HuH-7.5 (cell line): Measurements from ENCODE around the gene PRRC2C.
"Not testable (repeated sequence)": the region's sequence is repeated elsewhere in the genome, so short reads cannot be mapped to it uniquely, and the experiment has no call there.

Experiments used
- DNase-seq: peaks from one replicate; pipeline ENCODE4 v3.0.0; 2011; ENCODE audit warnings: low spot score

PRRC2C gene

DNA sequence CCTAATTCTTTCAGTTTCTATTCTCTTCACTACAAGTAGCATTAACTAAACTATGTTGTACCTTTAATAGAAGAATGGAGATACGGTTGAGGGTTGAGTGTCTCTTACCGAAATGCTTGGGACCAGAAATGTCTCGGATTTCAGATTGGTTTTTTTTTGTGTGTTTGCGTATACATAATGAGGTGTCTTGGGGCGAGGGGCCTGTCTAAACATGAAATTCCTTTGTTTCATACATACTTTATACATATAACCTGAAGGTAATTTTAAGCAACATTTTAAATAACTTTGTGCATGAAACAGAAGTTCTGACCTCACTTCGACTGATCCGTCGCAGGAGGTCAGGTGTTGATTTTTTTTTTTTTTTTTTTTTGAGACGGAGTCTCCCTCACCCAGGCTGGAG is 100.4 kb downstream of the PRRC2C start:
- no peak for DNase-seq

DNA sequence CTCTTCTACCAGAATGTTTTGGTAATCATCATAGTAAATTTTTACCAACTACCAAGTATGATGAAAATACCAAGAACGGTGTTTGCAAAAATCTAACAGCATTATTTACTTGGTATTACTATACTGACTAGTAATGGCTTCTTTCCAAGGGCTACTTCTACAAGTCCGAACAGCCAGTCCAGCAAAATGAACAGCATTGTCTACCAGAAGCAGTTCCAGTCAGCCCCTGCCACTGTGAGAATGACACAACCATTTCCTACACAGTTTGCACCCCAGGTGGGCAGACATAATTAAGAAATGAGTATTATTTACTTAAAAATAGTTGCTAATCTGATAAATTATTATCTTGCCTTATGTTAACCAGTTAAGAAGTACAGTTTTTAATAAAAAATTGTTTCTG is 102.9 kb downstream of the PRRC2C start:
- DNase-seq = no peak

DNA sequence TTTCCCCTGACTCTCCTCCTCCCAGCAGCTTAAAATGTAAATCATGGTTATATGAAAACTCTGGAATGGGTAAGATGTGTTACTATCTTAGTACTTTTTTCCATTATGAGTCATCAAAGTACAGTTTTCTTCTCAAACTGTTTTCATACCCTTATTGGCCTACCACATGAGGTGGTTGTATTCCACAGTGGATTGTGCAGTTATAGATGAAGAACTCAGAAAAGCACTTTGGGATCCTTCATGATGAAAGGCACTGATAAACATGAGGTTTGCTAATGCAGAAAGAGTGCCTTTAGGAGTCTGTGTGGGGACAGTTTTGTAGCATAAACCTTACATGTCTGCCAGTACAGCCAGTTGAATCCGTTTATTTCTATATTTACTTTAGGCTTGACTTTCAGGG is 104.7 kb downstream of the PRRC2C start:
- no peak for DNase-seq

DNA sequence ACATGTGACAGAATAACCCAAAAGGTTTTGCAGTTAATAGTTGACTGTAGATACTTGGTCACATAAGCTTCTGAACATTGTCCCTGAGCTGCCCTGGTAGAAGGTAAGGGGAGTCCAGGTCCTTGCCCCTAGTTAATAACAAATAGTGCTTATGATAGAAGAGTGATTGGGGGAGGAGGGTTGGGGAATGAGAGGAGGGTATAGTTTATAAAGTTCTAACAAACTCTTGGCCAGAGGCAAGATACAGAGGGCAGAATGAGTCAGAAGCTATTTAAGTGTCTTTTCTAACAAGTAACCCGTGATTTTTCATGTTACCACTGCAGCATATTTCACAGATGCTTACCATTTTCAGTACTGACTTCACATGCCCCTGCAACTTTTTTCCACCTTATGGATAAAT is 110.0 kb downstream of the PRRC2C start:
- no peak for DNase-seq

DNA sequence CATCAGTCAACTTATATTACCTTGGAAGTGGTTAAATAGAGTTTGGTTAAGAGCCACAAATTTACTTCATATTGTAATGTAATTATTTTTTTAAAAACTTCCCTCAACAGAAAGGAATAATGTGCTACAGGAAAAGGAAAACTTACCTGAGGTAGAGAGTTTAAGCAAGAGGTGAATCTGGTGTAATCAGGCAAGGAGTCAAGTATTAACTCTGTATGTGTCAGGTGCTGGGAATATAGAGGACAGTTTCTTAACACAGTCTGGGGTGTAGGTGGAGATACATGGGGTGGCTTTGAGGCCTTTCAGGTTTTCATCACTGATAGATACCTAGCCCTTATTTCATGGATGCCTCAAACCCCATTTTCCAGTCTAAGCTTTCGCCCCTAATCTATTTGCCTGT is 110.8 kb downstream of the PRRC2C start:
- no peak for DNase-seq

DNA sequence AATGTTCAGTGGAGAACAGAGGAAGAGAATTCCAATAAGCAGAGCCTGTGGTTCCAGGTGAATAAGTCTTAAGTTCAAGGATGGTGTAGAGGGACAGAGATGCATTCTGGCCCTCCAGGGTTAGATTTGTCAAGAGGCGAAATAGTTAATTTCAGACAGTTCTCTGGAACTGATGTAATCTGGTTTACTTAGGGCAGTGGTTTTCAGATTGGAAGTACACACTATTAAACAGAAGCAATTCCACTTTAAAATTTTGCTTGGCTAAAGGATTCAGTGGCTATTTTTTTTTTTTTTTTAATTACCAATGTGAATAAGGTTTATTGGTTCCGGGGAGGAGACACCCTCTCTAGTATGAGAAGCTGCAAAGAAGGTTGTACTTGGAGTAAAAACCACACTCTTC is 111.4 kb downstream of the PRRC2C start:
- DNase-seq = no peak

DNA sequence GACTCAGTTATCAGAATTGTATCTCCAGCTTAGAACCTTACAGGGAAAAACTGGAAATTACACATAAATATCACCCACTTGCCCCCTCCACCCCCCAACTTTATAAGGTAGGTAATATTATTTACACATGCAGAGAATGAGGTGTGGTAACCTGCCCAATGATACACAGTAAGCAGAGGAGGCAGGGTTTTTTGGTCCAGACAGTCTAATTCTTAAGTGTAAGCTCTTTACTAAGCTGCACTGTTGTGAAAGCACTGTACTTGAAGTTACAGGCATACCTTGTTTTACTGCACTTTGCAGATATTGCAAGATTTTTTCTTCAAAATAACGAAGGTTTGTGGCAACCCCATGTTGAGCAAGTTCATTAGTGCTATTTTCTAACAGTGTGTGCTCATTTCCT is 111.9 kb downstream of the PRRC2C start:
- no peak for DNase-seq

DNA sequence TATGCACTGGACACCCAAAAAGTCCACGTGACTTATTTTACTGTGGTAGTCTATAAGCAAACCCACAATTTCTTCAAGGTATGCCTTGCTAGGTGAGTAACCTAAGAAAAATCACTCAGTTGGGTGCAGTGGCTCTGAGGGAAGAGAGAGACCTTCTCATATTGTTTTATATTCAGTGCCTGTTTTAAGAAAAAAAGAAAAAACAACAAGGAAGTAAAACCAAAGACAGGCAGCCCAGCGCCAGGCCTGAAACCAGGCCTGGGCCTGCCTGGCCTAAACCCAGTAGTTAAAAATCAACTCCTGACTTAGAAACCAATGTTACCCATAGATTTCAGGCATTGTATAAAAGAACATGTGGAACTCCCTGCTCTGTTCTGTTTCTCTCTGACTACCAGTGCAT is 115.0 kb downstream of the PRRC2C start:
- DNase-seq = not testable (repeated sequence)

DNA sequence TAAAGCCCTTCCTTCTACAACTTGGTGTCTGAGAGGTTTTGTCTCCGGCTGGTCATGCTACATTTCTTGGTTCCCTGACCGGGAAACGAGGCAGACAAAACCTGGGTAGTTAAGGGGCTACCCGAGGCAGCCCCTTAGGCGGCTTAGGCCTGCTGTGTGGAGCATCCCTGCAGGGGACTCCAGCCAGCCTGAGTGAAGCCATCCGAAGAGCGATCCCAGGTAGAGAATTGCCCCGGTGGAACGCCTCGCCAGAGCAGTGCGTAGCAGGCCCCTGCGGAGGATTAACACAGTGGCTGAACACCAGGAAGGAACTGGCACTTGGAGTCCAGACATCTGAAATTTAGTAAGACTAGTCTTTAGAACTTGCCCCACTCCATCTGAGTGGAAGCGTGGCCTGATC is 115.5 kb downstream of the PRRC2C start:
- DNase-seq = no peak

DNA sequence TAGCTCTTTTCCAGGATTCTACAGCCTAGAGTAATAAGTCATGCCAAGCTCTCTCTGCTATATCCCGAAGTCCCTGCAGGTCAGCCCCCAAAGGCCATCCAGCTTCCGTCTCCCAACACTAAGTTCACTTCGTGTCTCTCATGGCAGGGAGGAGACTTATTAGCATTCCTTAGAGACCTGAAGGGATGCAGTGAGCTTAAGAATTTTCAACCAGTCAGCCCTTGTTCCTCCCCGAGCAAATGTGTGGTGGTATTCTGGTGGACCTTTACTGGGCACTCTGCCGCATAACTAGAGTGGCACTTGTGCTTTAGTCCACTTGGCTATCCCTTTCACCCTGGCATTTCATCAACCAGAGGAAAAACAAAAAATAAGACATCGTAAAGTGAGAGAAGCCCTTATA is 117.7 kb downstream of the PRRC2C start:
- not testable (repeated sequence) for DNase-seq

DNA sequence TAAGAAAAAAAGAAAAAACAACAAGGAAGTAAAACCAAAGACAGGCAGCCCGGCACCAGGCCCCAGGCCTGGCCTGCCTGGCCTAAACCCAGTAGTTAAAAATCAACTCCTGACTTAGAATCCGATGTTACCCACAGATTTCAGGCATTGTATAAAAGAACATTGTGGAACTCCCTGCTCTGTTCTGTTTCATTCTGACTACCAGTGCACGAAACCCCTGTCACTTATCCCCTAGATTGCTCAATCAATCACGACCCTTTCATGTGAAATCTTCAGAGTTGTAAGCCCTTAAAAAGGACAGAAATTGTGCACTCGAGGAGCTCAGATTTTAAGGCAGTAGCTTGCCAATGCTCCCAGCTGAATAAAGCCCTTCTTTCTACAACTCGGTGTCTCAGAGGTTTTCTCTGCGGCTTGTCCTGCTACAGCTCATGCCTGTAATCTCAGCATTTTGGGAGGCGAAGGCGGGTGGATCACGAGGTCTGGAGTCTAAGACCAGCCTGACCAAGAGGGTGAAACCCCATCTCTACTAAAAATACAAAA is 121.1 kb downstream of the PRRC2C start:
- DNase-seq = no peak

DNA sequence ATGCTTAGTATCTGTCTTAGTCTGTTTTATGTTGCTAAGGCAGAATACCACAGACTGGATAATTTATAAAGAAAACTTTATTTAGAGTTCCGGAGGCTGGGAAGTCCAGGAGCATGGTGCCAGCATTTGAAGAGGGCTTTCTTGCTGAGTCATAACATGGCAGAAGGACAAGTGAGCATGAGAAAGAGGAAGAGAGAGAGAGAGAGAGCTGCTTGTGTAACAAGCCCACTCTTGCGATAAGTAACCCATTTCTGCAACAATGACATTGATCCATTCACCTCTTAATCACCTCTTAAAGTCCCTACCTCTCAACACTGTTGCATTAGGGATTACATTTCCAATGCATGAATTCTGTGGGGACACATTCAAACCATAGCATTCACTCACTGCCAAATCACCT is 125.1 kb downstream of the PRRC2C start:
- DNase-seq = no peak

DNA sequence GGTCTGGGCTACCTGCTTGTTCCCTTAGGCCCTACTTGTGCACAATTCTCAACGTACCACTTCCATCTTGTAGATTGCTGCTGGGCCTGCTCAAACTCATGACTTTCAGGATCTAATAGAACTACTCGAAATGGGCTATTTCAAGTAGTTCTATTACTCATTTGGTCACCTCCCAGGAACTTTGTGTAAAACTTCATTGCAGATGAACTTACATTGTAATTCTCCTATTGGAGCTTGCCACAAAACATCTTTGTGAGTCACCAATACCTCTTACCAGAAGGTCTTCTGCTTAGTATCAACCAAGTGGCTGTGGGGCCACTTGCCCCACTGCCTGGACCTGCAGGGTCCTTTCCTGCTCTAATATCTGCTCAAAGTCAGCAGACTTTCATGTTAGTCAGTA is 126.0 kb downstream of the PRRC2C start:
- DNase-seq = no peak

DNA sequence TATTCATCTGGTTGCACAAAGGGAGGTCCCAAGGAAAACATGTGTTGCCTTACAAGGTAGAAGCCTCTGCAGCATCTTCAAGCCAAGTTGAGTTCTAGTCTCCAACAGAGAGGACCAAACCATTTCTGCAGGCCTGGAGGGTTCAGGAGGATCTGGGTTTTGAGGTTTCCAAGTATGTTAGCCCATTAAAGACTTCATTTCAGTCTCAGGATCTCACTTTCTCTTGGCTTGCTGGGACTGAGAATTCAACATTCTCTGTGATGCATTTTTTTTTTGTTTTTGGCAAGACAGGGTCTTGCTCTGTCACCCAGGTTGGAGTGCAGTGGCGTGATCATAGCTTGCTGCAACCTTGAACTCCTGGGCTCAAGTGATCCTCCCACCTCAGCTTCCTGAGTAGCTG is 128.0 kb downstream of the PRRC2C start:
- no peak for DNase-seq

DNA sequence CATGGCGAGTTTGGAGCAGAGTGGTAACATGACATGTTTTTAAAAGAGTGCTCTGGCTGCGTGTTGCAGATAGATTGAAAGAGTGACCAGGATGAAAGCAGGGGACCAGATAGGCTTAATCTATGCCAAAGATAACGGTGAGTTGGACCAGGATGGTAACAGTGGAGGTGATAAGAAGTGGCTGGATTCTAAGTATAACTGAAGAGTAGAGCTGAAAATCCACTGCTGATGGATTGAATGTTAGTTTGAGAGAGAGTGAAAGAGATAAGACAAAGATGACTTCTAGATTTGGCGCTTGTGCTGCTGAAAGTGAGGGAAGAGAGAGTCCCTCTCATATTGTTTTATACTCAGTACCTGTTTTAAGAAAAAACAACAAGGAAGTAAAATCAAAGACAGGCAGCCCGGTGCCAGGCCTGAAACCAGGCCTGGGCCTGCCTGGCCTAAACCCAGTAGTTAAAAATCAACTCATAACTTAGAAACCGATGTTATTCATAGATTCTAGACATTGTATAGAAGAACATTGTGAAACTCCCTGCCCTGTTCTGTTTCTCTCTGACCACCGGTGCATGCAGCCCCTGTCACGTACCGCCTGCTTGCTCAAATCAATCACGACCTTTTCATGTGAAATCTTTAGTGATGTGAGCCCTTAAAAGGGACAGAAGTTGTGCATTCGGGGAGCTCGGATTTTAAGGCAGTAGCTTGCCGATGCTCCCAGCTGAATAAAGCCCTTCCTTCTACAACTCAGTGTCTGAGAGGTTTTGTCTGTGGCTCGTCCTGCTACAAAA is 130.0 kb downstream of the PRRC2C start:
- DNase-seq = not testable (repeated sequence)

DNA sequence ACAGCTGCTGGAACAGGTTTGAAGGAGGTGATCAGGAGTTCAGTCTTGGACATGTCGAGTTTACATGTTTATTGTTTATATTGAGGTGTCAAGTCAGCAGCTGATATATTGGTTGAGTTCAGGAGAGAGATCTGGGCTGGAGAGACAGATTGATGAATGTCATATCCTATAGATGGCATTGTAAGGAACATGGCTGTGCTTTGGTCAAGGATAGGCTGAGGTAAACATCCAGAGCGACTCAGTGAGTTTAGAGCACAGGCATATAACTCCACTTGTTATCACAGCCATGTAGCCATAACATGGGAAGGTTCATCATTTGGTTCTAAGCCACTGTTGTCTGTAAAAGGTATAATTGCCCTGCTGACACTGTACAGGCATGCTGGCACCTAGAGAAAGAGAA is 131.3 kb downstream of the PRRC2C start:
- DNase-seq = no peak

DNA sequence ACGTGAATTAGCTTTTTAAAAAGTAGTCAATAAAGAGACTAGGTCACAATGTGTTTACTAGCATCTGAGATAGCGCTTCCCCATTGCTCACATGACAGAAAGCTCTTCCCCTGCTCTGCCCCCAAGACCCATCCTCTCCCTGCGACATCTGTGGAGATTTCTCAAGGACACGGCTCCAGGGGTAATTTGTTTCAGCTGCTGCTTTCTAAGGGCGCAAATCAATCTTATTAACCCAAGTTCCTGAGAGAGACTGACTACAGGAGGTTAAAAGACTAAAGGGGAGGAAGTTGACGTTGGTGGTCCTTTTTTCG is 136.8 kb downstream of the PRRC2C start, which contains the start of gene MYOCOS:
Gene MYOCOS (plus strand): TSS at position 92 of the 311 bp plus-strand sequence. CDS start 1,641 bp downstream, outside the sequence.
- no peak for DNase-seq

DNA sequence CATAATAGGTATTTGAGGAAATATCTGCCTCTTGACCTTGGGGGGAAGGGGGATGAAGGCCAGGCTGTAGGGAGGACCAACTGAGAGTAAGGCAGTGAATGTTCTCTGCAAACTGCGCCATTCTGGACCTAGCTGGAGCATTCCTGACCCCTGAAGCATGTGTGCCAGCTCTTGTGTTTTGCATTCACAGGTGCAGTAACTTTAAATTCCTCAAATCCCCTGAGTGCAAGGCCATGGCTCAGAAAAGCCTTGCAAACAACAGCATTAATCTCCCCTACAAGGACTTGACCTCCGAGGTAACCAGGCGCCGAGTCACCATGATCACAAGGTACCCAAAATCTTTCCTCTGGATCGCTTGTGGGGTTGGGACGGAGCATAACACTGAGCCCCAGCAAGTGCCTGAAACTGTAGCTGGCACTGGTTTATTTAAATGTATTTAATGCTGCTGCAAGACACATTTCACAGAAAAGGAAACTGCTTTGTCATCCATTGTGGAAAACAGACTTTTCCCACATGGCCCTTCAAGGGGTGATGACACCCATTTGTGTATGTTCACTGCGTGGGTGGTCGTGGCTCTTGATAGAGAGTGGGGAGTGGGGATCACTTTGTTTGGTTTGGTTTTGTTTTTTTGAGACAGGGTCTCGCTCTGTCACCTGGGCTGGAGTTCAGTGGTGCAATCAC is 138.5 kb downstream of the PRRC2C start:
- no peak for DNase-seq

DNA sequence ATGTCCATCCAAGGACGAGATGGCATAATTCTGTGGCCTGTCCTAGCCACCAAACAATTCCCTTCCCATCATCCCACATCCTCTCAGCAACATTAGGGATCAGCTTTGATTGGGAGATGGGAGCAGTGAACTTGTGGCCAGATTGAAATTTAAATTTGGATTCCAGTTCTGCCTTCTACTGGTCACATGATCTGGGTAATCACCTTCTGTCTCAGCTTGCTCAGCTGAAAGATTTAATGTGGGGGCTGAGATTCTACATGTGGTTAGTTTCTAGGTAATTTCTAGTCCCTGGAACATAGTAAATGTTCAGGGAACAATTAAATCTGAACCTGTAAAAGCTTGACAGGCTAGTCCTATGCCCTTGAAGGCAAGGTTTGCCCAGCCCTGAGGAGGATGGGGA is 139.9 kb downstream of the PRRC2C start:
- no peak for DNase-seq

DNA sequence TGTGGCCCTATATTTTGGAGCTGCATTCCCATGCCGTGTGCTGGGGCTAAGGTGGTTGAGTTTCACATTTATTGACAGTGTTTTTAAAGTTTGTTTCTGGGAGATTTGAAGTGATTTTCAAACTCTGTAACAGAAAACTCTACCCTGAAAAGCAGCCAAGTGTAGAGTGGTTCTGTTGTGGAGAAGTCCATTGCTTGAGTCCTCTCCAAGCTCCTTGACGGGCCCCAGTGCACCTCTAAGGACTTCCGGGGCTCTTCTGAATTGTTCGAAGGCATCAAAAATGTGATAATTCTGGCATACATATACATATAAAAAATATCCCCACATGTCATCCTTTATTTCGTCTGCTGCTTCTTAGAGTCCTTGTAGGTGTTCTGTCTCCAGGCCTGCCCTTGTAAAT is 141.7 kb downstream of the PRRC2C start:
- no peak for DNase-seq

DNA sequence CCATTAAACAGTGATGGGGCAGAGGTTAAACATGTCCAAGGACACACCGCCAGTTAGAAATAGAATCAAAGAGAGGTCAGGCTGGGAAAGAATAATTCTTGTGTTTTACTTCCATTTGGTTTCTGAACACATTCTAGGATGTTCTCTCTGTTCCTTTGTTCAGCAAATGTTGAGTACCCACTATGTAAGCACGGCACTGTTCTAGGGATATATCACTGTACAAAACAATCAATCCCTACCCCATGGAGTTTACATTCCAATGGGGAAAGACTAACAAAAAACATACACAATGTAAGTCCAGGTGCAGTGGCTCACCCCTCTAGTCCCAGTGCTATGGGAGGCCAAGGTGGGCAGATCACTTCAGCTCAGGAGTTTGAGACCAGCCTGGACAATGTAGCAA is 142.9 kb downstream of the PRRC2C start:
- DNase-seq = no peak

DNA sequence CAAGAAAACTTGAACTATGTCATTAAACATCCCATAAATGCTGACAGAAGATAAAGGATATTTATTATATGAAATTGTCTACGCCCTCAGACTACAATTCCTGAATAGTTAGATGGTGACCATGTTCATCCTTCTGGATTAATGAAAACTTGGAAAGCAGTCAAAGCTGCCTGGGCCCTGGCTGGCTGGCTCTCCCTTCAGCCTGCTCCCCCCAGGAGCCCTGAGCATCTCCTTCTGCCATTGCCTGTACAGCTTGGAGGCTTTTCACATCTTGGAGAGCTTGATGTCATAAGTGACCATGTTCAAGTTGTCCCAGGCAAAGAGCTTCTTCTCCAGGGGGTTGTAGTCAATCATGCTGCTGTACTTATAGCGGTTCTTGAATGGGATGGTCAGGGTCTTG is 150.3 kb downstream of the PRRC2C start:
- DNase-seq = no peak

DNA sequence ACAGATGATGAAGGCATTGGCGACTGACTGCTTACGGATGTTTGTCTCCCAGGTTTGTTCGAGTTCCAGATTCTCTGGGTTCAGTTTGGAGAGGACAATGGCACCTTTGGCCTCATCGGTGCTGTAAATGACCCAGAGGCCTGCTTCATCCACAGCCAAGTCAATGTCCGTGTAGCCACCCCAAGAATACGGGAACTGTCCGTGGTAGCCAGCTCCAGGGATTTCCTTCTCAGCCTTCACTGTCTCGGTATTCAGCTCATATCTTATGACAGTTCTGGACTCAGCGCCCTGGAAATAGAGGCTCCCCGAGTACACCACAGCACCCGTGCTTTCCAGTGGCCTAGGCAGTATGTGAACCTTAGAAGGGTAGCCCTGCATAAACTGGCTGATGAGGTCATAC is 150.8 kb downstream of the PRRC2C start:
- DNase-seq = no peak
